Measurements from ENCODE around the gene RFNG.
"Not testable (repeated sequence)": the region's sequence is repeated elsewhere in the genome, so short reads cannot be mapped to it uniquely, and the experiment has no call there.

Gene RFNG

DNA sequence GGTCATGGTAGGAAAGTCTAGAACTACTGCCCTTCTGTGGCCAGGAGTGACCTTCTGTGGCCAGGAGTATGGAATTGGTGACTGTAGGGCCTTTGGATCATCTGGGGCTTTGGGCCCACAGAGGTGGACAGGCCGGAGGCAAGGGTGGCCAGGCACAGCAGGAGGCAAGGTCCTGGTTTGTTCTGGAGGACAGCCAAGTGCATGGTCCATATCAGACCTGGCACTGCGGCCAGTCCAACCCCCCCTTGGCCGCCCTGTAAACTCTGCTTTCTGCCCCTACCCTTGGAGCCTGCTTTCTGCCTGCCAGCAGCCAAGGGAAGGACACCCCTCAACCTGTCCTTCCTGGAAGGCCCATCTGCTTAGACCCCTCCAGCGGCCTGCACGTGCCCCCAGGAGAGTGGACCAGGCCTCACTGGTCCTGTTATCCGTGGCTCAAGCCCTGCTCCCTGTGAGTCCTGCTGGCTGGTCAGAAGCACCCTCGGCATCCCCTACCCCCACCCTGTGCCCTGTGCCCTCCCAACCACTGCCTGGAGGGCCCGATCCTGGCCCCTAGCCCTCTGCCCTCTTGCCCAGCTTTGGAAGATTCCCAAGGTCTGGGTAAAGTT is 11.8 kb downstream of the RFNG start:
- DNase-seq, result no peak

DNA sequence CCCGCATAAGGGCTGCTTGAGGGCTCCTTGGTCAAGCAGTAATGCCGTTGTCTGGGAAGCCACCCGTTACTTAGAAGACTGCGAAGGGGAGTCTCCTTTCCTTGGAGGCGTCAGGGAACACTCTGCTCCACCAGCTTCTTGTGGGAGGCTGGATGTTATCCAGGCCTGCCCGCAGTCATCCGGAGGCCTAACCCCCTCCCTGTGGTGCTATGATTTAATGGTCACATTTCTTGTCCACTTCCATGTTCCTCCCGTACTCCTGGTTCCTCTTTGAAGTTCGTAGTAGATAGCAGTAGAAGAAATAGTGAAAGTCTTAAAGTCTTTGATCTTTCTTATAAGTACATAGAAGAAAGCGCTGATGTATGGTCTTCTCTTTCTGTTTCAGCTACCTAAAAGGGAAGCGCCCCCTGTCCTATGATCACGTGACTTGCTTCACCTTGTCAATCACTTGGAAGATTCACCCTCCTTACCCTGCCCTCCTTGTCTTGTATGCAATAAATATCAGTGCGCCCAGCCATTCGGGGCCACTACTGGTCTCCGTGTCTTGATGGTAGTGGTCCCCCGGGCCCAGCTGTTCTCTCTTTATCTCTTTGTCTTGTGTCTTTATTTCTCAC is 12.7 kb downstream of the RFNG start:
- not testable (repeated sequence) for DNase-seq

DNA sequence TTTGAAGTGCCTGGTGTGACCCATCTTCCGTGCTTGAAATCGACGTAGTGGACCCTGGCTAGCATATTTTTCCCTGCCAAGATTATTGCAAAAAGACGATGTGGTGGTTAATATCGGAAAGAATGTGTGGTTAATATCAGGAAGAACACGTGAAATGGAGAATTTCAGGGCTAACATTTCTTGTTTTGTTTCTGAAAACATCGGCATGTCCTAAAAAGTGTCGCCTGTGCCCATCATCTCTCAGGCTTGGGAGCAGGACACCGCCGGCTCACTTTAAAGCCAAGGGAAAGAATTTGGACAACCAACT is 13.8 kb downstream of the RFNG start:
- no peak for DNase-seq

DNA sequence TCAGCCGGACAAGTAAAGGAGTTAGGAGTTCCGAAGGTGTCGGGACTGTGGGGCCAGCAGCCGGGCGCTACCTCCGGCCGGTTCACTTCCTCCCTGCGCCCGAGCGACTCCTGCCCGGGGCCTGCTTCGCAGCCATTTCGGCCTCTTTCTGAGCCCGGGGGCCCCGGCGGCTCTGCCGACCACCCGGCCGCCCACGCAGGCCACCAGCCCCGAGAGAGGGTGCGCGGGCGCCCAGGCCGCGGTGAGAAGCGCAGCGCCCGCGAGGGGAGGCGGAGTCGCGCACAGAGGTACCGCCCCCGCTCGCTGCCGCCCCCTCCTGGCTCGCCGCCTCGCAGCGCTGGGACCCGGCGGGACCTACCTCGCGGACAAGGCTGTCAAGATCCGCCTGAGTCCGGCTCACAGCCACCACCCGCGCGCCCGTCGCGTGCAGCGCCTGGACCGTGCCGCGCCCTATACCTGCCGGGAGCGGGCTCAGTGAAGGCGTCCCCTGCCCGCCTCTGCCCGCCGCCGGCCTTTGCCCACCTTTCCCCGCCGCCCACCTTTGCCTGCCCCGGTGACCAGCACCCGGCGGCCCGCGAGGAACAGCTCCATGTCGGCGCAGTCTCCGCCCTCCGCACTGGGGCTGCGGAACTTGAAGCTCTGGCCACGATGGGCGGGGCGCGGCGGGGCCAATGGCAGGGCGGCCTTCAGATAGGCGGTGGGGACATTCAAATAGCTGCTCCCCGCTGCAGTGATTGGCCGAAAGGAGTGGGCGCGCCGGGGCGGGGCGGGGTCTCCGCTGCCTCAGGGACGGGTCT is 14.3 kb downstream of the RFNG start, which contains the start of gene DCXR:
DCXR (minus strand) TSS at position 606 of the 797 bp plus-strand sequence; CDS start at position 591, 15 bp downstream.
- DNase-seq, result peak; percentile 61

DNA sequence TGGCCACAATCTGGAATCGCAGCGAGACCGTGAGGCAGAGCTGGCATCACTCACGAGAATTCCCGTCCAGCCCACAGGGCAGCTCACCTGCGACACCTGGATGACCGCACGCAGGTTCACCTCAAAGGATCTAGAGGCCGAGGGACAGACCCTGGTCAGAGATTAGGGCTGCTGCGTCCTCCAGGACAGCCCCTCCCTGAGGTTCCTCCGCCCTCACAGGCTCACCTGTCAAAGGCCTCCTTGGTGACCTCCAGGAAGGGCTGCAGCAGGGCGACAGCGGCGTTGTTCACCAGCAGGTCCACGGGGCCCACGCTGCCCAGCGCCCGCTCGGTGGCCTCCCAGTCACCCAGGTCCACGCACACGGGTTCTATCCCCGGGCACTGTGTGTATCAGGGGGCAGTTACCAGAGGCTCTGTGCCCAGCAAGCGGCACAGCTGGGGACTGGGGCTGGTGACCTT is 14.9 kb downstream of the RFNG start:
- DNase-seq, result no peak

DNA sequence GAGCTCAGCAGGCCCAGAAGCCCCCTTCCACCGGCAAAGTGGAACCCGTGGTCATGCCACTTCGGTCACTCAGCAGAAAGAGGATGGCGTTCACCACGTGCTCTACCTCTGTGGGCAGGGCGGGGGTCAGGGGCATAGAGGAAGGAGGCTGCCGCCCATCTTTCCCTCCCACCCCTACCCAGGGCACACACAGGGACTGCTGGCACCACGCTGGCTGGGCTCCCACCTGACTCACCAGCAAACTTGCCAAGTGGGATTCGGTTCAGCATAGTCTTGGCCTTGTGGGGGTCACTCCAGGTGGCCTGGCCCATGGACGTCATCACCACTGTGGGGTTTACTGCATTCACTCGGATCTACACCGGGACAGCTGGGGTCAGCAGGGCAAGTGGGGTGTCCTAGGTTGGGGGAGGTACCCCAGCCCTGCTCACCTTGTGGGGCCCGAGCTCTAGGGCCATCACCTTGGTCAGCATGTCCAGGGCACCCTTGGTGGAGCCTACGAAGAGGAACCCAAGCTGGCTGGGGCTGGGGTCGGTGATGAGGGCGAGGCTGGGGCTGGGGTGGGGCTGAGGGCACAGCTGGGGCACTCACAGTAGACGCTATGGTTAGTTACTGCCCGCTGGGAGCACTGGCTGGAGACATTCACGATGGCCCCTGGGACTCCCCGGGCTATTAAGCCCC is 15.5 kb downstream of the RFNG start:
- no peak for DNase-seq

DNA sequence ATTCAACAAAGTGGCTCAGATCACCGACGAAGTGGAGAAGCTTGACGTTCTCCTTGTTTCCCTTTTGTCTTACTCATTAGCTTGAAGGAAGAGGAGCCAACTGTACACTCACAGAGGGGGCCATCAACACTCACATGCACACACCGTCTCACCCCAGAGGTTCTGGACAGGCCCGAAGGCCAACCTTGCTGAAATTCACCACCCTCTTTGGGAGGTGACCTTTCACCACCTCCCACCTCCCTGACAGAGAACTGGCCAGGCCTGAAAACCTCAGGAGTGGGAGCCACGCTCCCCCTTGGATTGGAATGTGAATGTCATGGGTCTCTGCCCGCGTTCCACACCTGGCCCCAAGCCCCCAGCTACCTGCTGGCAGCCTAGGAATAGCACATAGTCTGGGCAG is 16.1 kb downstream of the RFNG start:
- no peak for DNase-seq

DNA sequence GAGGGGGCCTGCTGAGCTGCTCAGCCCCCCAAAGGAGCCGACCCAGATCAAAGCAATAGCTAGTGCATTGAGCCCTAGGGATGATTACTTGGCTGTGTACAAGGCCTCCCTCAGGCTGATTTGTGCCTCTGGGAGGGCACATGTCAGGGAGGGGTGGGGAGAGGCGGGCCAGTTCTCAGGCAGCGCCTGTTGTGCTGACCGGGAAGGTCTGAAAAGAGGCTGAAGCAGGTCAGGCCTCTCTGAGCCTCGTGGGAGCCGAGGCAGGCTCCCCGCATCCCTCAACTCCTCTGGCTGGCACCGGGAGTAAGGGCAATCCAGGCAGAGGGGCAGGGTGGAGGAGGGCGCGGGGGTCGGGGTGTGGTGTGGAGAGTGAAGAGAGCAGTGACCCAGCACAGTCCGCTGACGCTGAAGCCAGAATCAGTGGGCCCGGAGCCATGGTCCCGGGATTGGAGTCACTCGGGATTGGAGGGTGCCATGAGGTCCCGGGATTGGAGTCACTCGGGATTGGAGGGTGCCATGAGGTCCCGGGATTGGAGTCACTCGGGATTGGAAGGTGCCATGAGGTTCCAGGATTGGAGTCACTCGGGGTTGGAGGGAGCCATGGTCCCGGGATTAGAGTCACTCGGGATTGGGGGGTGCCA is 17.1 kb downstream of the RFNG start:
- no peak for DNase-seq

DNA sequence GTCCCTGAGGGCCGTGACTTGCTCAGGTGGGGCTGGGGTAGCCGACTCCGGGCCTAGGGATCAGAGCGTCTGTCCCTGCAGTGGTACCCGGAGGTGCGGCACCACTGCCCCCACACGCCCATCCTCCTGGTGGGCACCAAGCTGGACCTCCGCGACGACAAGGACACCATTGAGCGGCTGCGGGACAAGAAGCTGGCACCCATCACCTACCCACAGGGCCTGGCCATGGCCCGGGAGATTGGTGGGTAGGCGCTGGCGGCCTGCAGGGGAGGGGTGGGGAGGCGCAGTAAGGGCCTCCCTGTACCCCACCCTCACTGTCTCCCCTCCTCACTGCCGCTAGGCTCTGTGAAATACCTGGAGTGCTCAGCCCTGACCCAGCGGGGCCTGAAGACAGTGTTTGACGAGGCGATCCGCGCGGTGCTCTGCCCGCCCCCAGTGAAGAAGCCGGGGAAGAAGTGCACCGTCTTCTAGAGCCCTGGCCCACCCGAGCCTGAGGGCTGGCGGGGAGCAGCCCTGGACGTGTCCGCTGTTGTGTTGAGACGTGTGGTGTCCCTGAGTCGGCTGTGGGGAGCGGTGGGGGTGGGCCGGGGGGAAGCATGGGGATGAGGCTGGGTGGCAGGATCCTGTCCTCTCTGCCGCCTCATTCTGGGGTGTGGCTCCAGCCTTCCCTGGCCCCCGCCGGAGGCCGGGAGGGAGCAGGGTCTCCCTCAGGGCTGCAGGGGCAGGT is 18.1 kb downstream of the RFNG start:
- DNase-seq, result no peak

DNA sequence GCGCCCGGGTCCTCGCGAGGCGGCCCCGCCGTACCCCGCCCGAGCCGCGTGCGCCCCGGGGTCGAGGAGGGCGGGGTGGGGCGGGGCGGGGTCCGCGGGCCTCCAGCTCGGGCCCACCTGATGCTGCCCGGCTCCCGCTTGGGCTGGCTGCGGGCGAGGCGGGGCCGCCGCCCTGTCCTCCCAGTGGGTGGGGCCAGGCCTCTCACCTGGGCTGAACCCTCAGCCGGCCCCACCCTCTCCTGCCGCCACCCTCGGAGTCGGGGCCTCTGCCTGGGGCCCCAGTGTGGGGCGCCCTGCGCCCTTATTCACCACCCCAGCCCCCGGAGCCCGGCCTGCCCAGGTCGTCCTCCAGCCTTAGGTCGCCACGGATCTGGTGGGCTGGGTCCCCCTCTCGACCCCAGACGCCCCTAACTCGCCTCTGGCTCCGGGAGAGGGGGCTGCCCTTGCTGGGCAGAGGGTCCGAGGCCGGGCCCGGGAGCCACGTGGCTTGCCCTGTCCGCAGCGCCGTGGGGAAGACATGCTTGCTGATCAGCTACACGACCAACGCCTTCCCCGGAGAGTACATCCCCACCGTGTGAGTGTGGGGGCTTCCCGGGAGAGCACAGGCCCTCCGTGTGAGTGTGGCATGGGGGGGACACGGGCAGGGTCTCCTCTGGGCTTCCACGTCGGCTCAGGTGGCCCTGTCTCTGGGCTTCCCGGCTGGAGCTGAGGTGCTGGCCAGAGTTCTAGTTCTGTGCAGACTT is 19.6 kb downstream of the RFNG start:
- no peak for DNase-seq

DNA sequence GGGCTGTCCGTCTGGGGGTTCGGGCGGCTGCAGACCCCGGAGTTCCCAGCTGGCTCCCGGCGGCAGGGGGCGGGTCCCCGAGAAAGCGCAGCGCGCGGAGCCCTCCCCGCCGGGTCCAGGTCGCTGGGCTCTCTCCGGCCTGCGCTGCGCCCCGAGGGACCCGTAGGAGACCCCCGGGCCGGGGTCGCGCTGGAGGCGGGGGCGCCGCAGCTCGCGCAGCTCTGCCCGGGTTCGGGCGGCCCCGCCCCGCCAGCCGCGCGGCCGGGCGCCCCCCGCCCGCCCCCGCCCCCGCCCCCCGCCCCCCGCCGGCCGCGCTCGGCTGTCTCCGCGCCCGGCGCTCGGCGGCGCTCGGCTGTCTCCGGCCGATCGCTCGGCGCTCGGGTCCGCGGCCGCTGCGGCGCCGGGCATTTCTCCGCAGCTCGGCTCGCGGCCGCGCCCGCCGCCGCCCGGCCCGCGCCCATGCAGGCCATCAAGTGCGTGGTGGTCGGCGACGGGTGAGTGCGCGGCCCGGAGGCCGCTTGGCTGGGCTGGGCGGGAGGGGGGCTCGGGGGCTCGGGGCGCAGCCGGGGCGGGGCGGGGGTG is 20.2 kb downstream of the RFNG start, which contains the start of gene RAC3:
RAC3 (plus strand) TSS at position 376 of the 582 bp plus-strand sequence; CDS start at position 460, 84 bp downstream.
- DNase-seq, result no peak

DNA sequence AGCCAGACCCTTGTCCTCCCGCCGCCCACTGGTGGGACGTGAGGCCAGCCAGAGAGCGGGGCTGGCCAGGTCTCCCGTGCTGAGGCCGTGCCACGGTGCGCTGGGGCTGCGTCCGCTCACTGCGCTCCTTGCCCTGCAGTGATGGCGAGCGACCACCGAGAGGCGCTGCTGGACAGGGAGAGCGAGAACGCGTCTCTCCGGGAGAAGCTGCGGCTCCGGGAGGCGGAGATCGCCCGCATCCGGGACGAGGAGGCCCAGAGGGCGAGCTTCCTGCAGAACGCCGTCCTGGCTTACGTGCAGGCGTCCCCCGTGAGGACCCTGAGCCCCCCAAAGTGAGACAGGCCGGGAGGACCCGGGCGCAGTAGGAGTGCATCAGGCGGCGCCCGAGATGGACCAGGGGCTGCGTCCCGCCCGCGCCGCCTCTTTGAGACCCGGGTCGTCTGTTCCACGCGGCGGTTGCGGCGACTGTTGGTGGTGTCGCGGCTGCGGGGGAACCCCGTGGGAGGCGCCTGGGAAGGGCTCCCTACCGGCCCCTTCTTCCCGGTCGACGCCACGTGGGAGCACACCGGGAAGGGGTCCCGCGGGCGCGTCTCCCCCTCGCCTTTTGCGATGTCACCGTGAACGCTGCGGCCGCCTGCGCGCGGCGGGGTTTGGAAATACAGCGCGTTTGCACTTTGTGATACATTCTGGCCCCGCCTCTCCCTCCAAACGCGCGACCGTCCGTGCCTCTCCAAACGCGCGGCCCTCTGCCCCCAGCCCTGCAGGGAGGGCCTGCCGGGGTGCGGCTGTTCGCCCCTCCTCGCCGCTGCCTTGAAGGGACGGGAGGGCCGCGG is 20.9 kb downstream of the RFNG start:
- DNase-seq, result peak; percentile 7

DNA sequence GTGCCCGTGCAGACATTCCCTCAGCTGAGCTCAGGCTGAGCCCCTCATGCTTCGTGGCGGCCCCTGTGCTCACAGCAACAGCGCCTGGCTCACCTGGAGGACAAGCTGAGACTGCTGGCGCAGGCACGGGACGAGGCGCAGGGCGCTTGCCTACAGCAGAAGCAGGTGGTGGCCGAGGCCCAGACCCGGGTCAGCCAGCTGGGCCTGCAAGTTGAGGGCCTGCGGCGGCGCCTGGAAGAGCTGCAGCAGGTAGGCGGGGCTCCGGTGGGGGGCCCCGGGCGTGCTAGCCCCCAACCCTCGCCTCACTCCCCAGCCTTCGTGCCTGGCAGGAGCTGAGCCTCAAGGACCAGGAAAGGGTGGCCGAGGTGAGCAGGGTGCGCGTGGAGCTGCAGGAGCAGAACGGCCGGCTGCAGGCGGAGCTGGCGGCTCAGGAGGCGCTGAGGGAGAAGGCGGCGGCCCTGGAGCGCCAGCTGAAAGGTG is 21.6 kb downstream of the RFNG start:
- no peak for DNase-seq

DNA sequence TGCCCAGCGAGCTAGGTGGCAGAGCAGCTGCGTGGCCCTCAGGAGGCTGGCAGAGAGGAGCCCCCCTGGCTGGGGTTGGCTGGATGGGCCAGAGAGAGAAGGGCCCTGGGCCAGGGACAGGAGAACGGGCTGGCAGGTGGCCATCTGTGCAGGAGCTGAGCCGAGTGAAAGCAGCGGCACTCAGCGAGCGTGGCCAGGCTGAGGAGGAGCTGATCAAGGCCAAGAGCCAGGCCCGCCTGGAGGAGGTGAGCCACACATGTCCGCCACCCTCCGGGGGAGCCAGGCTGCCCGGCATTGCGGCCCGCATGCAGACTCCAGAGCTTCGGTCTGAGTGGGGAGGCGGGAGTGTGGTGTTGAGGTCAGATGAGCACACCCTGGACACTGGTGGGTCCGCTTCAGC is 22.2 kb downstream of the RFNG start:
- peak; percentile 28 for DNase-seq

DNA sequence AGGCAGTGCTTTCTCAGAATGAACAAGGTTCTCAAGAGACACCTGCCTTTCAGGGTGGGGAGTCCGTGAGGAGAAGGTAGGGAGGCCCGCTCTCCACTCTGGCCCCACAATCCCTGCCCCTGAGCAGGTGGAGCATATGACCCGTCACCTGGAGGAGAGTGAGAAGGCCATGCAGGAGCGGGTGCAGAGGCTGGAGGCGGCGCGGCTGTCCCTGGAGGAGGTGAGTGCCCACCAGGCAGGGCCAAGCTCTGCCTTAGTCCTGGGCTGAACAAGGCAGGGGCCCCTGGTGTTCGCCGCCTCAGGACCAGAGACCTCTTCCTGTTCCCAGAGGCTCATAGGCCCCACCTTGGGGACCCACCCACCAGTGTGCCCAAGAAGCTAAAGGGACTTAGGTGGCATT is 22.6 kb downstream of the RFNG start:
- no peak for DNase-seq

DNA sequence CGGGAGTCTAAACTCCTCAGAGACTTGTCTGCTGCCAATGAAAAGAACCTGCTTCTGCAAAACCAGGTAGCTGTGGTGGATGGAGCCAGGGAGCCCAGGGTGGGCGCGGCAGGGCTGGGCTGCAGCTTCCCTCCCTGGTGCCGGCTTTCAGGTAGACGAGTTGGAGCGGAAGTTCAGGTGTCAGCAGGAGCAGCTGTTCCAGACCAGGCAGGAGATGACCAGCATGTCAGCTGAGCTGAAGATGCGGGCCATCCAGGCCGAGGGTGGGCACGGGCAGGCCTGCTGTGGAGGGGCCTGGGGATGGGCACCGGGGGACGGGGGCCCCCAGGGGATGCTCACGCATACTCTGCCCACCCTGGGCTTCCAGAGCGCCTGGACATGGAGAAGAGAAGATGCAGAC is 23.4 kb downstream of the RFNG start:
- DNase-seq, result no peak

DNA sequence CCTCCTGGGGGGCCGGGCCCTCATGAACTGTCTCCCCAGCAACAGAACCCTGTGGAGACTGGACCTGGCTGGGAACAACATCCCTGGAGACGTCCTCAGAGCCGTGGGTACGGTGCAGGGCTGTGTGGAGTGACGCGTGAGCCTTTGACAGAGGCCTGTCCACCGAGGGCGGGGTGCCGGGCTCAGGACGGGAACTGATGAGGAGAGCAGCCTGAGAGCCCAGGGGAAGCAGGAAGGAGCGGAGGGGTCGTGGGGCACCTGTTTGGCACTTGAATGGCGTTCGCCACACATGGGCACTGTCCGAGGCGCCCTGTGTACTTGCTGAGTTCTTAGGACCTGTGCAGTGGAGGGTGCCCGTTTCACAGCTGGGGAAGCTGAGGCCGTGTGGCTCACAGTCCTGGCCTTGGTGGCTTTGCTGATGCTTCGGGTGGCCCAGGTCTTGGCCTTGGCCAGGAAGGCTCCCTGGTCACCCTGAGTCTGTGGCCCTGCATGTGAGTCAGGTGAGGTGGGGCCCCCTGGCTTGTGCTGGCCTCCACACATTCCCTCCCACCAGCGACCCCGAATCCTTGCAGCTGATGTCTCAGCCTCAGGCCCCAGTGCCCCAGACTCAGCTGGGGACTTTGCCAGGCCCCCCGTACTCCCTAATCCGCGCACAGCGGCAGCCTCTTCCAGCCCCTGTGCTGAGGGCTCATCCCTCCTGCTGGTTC is 26.1 kb downstream of the RFNG start:
- no peak for DNase-seq

DNA sequence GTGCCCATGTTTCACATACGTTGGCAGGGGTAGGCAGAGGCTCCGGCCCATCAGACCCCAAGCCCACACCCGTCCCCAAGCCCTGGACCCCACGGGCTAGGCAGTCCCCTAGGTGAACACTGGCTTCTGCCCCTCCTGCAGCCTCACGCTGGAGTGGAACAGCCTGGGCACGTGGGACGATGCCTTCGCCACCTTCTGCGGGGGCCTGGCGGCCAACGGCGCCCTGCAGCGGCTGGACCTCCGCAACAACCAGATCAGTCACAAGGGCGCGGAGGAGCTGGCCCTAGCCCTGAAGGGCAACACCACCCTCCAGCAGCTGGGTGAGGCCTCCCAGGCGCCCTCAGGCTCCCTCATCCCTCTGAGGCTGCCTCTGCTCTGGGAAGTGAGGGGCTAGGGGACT is 26.8 kb downstream of the RFNG start:
- DNase-seq, result no peak
